GM18517 (cell line): ENCODE measurements around the gene HNMT.
"Not testable (repeated sequence)": the region's sequence is repeated elsewhere in the genome, so short reads cannot be mapped to it uniquely, and the experiment has no call there.

Experiments used
- ATAC-seq: cut with Tn5 transposase; IDR thresholded peaks from one replicate; pipeline ENCODE4 v1.9.1; 2021; ENCODE audit warnings: mild to moderate bottlenecking, moderate library complexity; ENCODE audit not compliant: unreplicated experiment

HNMT gene

GRCh38 chr2:138037090-138037489, 72.8 kb downstream of the HNMT start:
- ATAC-seq, result no peak

DNA sequence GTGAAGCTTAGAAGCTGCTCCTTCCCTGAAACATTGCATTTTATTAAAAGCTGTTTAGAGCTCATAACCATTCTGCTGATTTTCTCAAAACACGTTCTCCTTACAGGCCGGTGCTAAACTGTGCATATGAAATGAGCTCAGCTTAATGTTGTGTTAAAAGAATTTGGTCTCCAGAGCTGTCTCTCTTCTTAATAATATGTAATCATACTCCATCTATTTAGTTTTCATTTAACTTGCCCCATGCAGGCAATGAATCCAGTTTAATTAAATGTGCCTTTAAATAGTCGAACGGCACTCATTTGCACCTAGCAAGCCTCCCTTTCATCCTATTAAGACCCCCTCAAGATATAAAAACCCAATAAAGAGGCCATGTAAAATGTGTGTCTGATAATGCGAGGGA, 76.3 kb downstream of the HNMT start:
- ATAC-seq, result no peak

DNA sequence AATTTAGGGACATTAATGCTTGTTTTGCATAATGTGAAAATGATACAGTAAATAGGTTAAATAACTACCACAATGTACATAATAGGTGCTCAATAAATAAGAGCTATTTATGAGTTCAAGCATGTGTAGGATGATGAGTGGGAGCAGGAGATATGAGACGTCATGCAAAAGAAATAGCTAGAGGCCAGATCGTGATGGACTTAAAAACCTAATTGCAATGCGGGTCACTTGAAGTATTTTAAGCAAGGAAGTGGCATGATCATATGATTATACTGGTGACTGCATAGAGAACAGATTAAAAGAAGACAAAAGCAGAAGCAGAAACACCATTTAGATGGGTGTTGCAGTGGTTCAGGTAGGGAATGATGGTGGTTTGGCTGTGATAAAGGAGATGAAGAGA, 78.0 kb downstream of the HNMT start:
- no peak for ATAC-seq

DNA sequence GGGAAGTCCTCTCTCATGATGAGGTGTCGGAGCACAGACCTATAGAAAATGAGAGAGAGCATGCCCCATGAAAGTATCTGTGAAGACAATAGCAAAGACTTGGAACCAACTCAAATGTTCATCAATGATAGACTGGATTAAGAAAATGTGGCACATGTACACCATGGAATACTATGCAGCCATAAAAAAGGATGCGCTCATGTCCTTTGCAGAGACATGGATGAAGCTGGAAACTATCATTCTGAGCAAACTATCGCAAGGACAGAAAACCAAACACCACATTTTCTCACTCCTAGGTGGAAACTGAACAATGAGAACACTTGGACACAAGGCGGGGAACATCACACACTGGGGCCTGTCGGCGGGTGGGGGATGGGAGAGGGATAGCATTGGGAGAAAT, 79.3 kb downstream of the HNMT start:
- ATAC-seq, result not testable (repeated sequence)

DNA sequence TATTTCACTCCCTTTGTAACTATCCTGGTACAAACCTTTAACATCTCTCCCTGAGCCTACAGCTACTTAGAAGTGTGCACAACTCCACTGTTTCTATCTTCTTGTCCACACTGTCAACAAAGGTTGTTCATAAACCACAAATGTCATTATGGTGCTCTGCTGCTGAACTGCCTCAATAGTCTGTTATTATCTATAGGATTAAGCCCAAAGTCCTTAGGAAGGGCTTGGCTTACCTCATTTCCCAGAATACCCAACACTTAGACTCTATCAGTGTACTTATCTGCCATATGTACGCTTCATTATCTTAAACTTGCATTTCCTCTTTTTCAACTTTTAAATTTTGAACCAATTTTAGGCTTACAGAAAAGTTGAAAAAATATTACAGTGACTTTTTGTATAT, 94.2 kb downstream of the HNMT start:
- ATAC-seq, result no peak

DNA sequence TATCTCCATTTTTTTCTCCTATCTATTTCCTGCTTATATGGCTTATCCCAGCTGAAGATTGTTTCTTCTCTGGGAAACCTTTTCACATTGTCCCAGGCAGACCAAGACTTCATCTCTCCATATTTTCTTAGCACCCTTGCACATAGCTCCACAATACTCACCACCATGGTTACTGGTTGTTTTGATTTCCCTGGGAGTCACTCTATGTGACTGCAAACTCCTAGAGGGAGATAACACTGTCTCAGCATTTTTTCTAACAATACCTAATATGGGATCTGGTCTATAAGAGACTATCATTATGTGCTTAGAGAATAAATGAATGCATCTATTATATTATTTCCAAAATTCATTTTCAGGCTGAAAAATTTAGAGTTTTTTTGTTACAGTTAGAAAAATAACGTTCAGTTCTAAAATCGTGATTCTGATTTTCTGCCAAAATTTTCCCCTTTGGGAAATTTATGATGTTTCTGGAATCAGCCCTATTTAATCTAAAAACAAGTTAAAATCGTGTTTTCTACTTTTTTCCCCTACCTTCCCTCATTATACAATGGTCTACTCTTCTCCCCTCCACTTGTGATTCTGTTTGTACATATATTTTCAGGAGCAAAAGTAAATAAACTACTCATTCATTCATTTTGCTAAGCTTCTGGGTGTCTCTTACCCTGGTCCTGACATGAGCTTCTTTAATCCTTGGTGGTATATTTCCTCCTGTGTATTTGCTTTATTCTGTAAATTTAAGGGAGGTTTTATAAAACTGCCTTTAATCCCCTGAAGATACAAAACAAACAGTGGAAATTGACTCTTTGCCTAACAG, 95.4 kb downstream of the HNMT start:
- no peak for ATAC-seq

- ATAC-seq, result no peak
Observed at GRCh38 chr2:138060301-138060635, 96.0 kb downstream of the HNMT start.

GRCh38 chr2:138061961-138062360, 97.7 kb downstream of the HNMT start:
- no peak for ATAC-seq

DNA sequence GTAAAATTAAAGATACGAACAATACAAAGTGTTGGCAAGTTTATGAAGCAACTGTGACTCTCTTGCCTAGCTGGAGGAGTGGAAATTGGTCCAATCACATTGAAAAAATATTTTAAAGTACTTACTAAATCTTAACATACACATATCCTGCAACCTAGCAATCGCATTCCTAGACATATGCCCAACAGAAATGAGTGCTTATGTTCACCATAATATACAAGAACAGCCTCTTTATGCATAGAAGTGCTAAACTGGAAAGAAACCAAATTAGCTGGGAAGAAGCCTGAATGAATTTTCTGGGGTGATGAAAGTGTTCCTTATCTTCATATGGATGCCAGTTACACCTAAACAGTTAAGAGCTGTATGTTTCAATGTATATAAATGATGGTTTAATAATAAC, 98.9 kb downstream of the HNMT start:
- ATAC-seq, result no peak
